ENCODE data around the gene ISLR.

The ISLR gene, protein sequence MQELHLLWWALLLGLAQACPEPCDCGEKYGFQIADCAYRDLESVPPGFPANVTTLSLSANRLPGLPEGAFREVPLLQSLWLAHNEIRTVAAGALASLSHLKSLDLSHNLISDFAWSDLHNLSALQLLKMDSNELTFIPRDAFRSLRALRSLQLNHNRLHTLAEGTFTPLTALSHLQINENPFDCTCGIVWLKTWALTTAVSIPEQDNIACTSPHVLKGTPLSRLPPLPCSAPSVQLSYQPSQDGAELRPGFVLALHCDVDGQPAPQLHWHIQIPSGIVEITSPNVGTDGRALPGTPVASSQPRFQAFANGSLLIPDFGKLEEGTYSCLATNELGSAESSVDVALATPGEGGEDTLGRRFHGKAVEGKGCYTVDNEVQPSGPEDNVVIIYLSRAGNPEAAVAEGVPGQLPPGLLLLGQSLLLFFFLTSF

GRCh38 chr15:74173380-74174218, at the start of gene ISLR:
TSS of gene ISLR (plus strand) at chr15:74173710. CDS start at chr15:74174859, 1,149 bp downstream.
- Histone ChIP-seq H3K27me3 (ENCODE audit: insufficient read depth, low read depth, severe bottlenecking) (no peaks in the 10 kb centered on the region), H3K9me3 (ENCODE audit: severe bottlenecking) (no peaks in the 10 kb centered on the region), H3K36me3 (0 out of 2 replicates have a peak, but pooled peaks cover 4% of the 10 kb centered on the region), H3K4me3 (ENCODE audit: low read depth, low read length) (no peak within 1 kb of the TSS), H3K27ac (no peak within 1 kb of the TSS)
- no peak for TF ChIP-seq CTCF (IDR thresholded peaks at IDR 0.05; ENCODE audit: low read depth, low read length)
- no peak for DNase-seq

GRCh38 chr15:74124196-74124595, 49.3 kb upstream of the ISLR start:
- H3K27ac ChIP-seq, result no peak overlapping the region
- no peaks in the 10 kb centered on the region for H3K27me3 ChIP-seq (ENCODE audit: insufficient read depth, low read depth, severe bottlenecking)
- H3K4me3 ChIP-seq (ENCODE audit: low read depth, low read length), result no peak overlapping the region
- no peaks in the 10 kb centered on the region for H3K36me3 ChIP-seq
- H3K9me3 ChIP-seq (ENCODE audit: severe bottlenecking), result no peaks in the 10 kb centered on the region
- DNase-seq, result no peak
- no peak for TF ChIP-seq CTCF (IDR thresholded peaks at IDR 0.05; ENCODE audit: low read depth, low read length)

GRCh38 chr15:74124759-74125158, 48.8 kb upstream of the ISLR start:
- Histone ChIP-seq H3K4me3 (ENCODE audit: low read depth, low read length) (no peak overlapping the region), H3K36me3 (no peaks in the 10 kb centered on the region), H3K9me3 (ENCODE audit: severe bottlenecking) (no peaks in the 10 kb centered on the region), H3K27me3 (ENCODE audit: insufficient read depth, low read depth, severe bottlenecking) (no peaks in the 10 kb centered on the region), H3K27ac (no peak overlapping the region)
- no peak for DNase-seq
- no peak for TF ChIP-seq CTCF (IDR thresholded peaks at IDR 0.05; ENCODE audit: low read depth, low read length)

GRCh38 chr15:74127255-74127953, 46.1 kb upstream of the ISLR start:
- no peaks in the 10 kb centered on the region for H3K9me3 ChIP-seq (ENCODE audit: severe bottlenecking)

More at GRCh38 chr15:74127255-74127953, 46.1 kb upstream of the ISLR start:
- peak; percentile 94 for DNase-seq
- H3K27ac ChIP-seq, result peak overlapping the region; percentile 85
- peak overlapping the region; percentile 46 for H3K4me3 ChIP-seq (ENCODE audit: low read depth, low read length)
- H3K36me3 ChIP-seq, result no peaks in the 10 kb centered on the region
- H3K27me3 ChIP-seq (ENCODE audit: insufficient read depth, low read depth, severe bottlenecking), result no peaks in the 10 kb centered on the region
- TF ChIP-seq CTCF (IDR thresholded peaks at IDR 0.05; ENCODE audit: low read depth, low read length), result peak; percentile 98

Measured in WERI-Rb-1 (cell line).